Fibroblast of skin of right biceps (primary cell): ENCODE measurements around the gene MARCO.
"Not testable (repeated sequence)": the region's sequence is repeated elsewhere in the genome, so short reads cannot be mapped to it uniquely, and the experiment has no call there.

Source experiments
- DNase-seq: peaks from one replicate; pipeline ENCODE4 v3.0.0-alpha.2; 2013

The MARCO gene

DNA sequence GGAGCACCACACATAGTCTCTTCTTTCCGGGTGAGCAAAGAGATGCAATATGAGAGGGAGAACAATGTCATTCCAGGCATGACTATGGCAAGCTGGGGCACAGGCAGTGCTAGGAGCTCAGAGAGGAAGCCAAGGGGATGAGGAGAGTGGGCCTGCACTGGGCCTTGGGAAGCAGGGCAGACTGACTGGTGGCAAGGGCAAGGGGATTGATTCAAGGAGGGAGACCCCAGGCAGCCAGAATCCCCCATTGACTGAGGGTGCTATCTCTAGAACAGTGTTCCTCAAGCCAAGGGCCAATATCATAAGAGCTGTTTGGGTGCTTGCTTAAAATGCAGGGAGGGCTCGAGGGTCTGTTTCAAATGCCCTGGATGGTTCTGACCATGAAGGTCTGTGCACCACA is 36.1 kb downstream of the MARCO start:
- DNase-seq: no peak

DNA sequence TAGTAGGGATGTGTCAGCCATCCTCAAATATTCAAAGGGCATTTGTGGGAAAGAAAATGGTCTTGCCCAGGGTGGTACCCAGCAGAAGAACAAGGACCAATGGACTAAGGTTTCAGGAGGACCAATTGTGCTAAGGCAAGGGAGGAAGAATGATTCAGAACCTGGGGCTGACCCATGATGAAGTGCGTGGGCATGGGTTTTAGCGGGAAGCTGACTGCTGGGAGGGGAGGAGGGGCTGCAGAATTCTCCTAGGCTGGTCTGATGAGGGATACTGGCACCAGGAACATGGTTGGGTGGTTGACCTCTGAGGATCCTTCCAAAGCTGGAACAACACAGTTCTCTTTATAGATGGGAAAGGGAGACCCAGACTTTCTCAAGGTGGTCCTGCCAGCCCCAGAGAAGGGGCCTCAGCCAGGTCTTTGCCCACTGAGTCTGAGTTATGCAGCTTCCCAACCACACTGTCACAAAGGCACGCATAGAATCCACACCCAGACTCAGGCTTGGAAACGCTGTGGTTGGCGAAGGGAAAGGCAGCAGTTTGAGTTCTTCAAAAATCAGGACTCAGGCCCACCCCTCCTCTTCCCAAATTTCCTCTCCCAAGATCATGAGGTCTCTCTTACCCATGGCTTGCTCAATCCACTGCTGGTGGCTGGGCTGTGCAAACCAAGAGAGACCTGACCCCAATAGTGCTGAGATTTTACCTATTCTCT is 37.3 kb downstream of the MARCO start:
- no peak for DNase-seq

DNA sequence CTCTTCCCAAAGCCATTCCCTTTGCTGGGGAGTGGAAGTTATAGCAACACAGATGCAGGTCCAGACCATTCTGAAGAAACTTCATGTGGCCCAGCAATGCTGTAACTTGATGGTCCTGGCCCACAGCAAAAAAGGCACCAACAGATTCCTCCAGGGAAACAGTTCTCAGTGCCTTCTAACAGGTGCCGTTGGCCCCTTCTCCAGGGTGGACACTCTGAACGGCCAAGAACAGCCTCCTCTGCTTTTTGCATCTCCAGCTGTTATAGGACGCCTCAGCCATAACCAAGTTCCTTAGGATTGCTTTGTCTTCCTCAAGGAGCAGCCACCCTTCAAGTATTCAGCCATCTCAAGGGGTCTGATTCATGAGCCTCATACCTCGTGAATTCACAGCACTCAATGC is 38.0 kb downstream of the MARCO start:
- no peak for DNase-seq

DNA sequence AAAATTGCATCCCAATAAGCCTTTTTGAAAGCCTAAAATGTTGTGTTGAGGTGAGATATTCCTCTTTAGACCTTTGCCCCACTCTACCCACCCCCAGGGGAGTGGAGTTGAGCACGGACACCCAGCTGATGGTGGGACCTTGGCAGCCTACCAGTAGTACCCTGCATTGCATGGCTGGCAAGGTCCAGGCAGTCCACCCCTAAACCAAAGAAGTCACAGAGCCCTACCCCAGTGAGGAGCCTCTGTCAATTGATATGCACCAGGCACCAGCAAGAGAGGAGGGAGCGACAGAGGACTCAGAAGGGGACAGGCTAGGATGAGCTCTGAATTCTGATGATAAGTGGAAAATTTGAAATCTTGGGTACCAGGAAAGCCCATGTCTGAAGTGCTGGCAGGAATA is 38.6 kb downstream of the MARCO start:
- DNase-seq: no peak

DNA sequence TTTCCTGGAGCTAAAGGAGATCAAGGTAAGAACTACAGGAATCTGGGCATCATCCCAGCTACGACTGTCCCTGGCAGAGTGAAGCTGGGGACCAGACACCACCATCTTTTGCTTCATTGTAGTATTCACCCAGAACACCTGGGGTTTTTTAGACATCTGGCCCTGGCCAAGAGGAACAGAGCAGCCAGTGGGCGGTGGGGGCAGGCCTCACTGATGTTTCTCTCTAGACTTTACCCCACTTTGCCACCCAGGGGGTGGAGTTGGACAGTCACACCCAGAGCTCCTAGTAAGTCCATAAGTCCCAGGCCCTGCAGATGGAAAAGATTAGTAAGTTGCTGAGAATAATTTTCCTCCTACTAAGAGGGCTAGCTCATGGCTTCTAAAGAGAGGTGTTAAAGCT is 39.6 kb downstream of the MARCO start:
- DNase-seq: no peak

DNA sequence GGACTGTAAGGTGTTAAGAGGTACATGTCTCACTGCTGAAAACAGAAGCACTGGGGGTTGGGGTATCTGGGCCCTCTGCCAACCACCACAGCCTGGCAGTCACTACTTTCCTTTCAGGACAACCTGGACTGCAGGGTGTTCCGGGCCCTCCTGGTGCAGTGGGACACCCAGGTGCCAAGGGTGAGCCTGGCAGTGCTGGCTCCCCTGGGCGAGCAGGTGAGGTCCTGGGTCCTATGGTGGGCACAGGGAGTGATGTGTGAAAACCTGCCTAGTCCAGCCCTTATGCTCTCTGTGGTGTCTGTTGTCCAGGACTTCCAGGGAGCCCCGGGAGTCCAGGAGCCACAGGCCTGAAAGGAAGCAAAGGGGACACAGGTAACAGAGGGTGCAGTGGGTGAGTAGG is 40.0 kb downstream of the MARCO start:
- no peak for DNase-seq

DNA sequence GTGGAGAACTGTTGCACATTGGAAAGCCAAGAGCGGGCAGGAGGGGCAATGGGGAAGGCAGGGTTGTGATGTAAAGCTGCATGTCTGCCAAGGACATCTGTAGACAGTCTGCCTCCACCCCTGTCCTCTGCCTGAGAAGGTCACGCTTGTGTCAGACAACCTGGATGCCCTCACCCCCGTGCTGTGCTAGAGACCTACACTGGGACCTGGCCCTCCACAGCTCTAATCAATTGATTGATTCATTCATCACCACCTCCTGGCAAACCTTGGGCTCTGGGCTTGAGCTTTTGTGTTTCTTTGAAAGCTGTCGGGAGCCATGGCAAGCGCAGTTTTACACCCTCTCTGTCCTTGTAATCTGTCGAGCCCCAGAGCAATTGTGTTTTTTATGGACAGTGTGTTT is 41.1 kb downstream of the MARCO start:
- DNase-seq: no peak

DNA sequence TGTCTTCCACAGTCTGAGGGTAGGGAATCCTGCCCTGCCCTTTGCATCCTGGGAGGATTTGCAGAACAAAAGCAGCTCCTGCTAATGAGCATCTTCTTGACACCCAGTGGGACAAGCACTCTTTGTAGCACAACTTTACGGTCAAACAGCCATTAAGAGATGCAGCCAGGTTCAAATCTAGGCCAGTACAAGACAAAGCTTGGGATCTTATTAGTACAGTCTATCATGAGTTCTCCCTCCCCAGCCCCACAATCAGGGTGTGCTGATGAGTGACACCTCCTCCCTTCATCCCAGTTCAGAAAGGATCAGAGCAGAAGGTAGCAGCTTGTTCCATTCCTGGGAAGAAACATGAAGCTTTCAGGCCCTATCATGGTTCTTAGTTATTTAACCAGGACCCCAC is 41.9 kb downstream of the MARCO start:
- no peak for DNase-seq

DNA sequence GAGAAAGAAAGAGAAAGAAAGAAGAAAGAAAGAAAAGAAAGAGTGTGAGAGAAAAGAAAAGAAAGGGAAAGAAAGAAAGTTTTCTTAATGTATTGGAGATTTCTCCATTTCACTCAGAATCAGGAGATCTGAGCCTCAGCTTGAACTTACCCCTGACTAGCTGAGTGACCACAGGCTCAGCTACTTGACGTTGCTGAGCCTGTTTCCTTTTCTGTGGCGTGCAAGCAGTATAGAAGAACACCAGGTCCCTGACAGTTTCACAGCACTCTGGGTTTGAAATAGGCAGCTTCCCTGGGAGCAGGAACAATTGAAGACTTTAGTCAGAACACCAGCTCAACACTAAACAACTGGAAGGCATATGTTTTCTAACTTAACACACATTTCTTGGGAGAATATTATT is 44.7 kb downstream of the MARCO start:
- no peak for DNase-seq

DNA sequence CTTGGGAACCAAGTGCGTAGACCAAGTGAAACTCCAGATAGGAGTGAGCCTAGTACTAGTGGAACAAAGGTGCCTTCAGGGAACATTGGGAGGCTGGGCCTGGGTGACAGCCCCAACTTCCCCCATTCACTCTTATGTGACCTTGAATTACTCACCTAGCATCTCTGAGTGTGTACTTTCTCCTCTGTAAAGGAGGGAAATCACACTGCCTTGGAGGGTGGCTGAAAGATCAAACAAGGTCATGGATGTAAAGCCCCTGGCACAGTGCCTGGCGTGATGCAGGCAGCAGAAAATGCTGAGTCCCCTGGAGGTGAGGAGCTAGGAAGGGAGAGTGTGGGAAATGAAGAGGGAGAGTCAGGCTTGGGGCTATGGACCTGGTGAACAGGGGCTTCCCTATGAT is 45.9 kb downstream of the MARCO start:
- DNase-seq: no peak

DNA sequence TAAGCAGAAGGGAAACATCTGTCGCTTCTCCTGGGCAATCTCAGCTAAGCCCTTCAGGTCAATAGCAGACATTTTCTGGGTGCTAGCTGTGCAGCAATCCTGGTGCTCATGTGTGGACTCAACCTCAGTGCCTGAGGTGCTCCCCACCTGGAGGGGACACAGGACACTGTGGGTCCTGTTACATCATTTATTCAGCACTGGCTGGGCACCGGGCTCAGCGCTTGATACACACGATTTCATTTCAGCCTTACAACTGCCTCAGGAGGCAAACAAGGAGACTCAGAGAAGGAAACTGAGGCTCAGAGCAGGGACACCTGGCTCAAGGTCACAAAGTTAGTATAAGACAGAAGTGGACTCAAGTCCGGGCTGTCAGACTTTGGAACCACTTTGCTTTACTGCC is 46.7 kb downstream of the MARCO start:
- DNase-seq: no peak

DNA sequence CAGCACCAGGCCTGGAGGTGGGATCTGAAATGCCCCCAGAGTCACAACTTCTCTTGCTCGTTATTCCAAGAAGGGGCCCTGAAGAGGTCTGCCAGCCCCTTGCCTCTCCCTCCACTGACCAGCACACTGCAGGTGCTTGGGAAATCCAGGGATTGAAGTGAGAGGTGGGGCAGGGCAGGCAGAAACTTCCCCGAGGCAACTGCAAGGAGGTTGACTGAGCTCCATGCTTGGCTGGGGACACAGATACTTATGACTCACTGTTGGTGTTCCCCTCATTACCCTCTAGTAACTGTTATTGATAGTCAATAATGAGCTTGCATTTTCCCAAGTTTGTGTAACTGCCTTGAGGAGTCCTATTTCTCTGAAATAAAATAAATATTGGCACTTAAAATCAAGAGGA is 47.5 kb downstream of the MARCO start:
- no peak for DNase-seq

DNA sequence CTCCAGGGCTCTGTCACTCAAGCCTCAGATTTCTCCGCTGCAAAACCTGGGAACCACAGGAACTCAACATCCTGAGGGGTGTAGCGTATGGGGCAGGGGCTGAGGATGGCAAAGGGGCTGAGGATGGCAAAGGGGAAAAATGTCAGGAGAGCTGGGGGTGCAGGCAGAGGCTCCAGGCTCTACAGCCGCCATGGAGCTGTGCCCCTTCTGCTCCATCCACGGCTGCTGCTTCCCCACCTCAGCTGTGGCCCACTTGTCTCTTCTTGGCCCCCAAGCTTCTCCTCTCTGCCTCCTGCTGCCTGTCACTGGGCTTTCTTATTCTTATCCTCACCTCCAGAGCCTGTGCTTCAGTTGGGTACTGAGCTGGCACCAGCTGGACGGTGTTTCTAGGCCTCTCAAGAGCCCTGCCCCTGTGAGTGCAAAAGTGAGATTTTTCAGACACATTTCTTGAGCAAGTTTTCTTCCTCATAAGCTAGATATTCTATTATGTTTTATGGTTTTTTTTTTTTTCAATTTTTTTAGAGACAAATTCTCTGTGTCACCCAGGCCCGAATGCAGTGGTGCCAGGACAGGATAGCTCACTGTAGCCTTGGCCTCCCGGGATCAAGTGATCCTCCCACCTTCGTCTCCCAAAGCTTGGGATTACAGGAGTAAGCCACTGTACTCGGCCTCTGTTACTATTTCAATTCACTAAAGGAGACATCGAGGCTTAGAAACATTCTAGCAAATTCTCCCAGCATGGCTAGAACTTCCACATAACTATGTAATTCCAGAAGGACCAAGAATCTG is 49.0 kb downstream of the MARCO start:
- DNase-seq: no peak

DNA sequence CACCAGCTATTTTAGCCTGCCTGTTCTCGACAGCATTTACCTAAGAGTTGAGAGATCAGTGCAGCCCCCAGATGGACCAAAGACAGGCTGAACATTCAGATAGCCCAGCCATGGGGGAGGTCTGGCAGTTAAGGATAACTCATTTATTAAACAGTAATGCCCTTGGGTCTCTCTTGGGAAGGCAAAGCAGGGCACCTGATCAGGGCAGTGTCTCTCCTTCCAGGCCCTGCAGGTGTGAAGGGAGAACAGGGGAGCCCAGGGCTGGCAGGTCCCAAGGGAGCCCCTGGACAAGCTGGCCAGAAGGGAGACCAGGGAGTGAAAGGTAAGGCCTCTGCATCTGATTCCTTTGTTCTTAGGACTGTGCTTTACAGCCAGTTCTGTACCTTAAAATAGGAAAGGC is 49.6 kb downstream of the MARCO start:
- no peak for DNase-seq

DNA sequence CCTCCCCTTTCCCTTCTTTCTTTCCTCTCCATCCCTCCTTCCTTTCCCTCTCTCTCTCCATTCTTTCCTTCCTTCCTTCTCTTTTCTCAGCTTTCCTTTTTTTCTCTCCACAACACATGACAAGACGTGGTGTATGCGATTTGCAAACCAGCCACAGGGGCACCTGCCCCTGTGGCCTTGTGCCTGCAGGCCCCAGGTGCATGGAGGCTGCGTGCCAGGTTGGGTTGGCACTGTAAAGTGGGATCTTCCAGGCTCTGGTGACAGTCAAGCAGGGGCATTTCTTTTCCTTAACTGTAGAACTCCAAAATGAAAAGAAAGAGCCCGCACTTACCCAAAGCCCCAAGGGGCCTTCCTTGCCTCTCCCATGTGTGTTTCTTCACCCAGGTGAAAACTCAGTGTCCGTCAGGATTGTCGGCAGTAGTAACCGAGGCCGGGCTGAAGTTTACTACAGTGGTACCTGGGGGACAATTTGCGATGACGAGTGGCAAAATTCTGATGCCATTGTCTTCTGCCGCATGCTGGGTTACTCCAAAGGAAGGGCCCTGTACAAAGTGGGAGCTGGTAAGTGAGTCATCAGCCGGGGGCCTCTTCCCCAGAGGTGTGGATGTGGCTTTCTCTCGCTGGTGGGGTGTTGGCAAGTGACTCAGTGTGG is 50.9 kb downstream of the MARCO start:
- DNase-seq: no peak

DNA sequence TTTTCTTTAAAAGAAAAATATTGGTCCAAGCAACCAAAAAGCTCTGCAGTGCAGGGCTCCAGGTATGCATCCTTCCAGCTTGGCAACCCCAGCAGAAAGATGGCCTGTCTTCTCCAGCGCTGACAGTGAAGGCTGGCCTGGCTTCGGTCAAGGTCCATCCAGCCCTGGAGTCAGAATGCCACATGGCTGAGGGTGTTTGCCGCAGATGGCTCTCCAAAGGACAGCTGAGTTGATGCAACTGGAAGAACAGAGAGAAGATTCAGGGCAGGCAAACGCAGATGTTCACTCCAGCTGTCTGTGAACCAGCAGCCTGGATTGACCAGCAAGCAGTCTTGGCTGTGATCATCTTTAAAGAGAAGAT is 51.4 kb downstream of the MARCO start:
- no peak for DNase-seq

DNA sequence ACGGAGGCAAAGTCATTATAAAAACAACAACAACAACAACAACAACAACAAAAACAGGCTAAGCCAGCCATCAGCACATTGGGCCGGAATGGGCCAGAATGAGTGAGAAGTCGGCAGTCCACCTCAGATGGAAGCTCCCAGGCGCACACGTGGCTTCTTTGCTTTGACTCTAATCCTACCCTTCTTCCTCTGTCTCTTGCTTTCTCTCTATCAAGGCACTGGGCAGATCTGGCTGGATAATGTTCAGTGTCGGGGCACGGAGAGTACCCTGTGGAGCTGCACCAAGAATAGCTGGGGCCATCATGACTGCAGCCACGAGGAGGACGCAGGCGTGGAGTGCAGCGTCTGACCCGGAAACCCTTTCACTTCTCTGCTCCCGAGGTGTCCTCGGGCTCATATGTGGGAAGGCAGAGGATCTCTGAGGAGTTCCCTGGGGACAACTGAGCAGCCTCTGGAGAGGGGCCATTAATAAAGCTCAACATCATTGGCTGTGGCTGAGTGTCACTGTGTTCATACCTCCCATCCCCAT is 52.2 kb downstream of the MARCO start:
- DNase-seq: no peak

DNA sequence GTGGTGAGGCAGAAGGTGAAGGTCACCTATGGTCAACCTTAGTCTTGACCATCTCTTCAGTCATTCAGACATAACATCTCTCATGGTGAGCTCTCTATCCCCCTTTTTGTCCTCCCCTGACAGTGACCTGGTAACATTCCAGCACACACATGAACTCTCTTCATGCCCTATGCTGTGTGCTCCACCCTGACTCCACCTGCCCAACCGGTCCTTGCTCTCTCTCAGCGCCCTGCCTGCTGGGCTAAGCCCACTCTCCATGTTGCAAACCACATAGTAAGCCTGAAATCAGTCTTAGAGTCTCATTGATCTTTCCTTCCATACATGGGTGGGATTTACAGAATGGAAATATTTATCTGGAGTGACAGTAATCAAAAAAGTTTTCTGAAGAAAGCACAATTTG is 52.8 kb downstream of the MARCO start:
- DNase-seq: no peak

DNA sequence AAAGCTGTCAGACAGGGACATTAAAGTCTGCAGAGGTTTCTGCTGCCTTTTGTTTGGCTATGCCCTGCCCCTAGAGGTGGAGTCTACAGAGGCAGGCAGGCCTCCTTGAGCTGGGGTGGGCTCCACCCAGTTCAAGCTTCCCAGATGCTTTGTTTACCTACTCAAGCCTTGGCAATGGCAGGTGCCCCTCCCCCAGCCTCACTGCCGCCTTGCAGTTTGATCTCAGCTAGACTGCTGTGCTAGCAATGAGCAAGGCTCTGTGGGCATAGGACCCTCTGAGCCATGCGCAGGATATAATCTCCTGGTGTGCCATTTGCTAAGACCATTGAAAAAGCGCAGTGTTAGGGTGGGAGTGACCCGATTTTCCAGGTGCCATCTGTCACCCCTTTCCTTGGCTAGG is 61.9 kb downstream of the MARCO start:
- DNase-seq: not testable (repeated sequence)

DNA sequence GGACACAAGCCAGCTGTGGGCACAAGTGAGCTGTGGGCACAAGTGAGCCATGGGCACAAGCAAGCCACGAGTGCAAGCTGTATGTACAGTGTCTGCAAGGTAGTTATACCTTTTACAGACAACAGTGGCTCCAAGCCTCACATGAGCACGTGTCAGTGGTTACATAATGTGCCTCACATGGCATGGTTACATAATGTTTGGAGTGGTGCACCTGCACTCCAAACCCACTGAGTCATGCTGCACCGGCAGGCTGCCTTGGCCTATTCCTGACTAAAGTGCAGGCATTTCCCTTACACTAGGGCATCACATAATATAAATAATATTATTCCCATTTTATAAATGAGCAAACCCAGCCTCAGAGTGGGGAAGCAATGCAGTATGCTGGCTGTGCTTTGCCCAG is 62.6 kb downstream of the MARCO start:
- no peak for DNase-seq

DNA sequence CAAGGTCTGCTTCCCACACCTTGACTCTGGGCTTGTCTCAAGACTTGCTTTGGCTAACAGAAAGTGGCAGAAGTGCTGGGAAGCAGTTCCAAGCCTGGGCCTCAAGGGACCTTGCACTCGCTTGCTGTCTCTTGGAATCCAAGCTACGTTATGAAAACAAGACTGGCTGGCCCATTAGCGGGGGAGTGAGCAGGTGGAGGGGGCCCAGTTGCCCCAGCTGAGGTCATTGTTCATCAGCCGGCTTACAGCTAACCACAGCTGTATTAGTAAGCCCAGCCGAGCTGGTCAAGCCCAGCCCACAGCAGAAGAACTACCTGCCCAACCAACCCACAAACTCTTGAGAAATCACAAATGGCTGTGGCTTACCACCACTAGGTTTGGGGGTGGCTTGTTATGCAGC is 63.1 kb downstream of the MARCO start:
- no peak for DNase-seq

DNA sequence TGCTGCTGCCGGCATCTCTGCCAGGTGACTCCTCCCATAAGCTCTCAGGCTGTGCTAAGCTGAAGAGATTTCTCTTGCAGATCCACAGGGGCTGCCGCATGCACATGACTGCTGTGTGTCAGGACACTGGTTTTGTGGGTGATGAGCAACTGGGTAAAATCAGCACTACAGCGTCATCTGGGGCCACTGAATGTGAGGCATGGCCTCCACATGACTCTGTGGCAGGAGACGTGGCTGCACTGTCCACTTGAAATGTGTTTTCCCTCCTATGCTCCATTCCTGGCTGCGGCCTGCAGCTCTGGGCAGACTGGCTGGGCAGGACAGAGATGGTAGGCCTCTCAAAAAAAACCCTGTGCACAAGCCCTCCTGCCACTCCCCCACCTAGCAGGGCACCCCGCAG is 63.6 kb downstream of the MARCO start:
- DNase-seq: no peak

DNA sequence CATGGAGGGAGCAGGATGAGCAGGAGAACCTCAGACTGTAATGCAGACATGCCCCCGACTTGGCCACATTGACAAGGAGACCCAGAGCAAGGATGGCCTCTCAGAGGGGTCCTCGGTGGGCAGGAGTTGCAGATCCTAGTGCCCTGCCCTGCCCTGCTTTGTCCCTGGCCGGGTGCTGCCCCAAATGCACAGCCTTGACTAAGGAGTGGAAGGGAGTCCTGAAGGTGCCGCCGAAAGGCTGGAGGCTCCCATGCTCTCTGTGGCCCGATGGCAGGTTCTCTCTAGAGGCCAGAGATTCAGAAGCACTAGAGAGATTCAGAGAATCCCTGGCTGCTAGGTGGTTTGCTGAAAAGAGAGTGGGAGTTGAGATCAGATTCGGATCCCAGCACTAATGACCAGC is 64.4 kb downstream of the MARCO start:
- DNase-seq: no peak

DNA sequence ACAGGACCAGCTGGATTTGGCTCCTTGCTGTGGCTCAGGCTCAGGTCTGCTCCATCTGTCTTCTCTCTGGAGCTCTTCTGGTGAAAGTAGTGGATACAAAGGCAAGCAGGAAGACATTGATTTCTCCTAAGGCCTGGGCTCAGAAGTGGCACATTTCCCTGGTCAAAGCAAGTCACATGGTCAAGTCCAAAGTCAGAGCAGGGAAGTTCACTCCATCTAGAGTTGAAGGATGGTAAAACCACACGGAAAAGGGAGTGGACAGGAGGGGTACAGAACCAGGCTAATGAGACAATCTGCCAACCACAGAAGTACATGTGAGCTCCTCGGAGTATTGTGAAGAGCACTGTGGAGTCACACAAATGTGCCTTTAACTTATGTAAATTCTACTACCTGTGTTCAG is 66.1 kb downstream of the MARCO start:
- DNase-seq: no peak
